Left cardiac atrium (tissue), 4 donors: ENCODE measurements around the gene KHDRBS1. TPM values are rescaled to one million over a fixed set of nuclear protein-coding genes. Genes with fewer than 3 reads are reported as not detected.
"Not testable (repeated sequence)": the region's sequence is repeated elsewhere in the genome, so short reads cannot be mapped to it uniquely, and the experiment has no call there.

Experiments
- ATAC-seq, 2 donors: fragments of 200-7000 bp; cut with Tn5 transposase; one replicate each; pipeline ENCODE4 v1.9.1; 2020; ENCODE audit warnings: mild to moderate bottlenecking in 2 of 2, moderate library complexity in 2 of 2
- DNase-seq: peaks from one replicate; pipeline ENCODE4 v3.0.0-alpha.2; 2020
- intact Hi-C, 2 donors: fragments of 100-400 bp; cut with DNase I; formaldehyde crosslinking; loops; one replicate each; pipeline versions ENCODE4 v1.14.1 to v1.15.1; 2022 to 2023
- total RNA-seq, 2 donors: library from RNA; stranded (reverse); fragmentation: NEBNext Ultra II Directional; extraction: Animal tissue kit (Norgen Biotek cat#: 25700); gene quantifications; one replicate each; pipeline ENCODE4 v1.2.1, GENCODE V29; 2021
- donor health status: DM: no; HTN: yes; CAD: no.
- donor health status: DM: no; HTN: yes; CAD: no; lungs with severe emphysema.
- donor health status: DM: yes; HTN: yes; CAD: no.
- donor health status: Dilated cardiomyopathy.

KHDRBS1 gene
- total RNA-seq, 2 donors from 2014 or later: 57.2 to 76.6 TPM

- ATAC-seq: no peak
- intact Hi-C loops: no loop called here
- no peak for DNase-seq
Observed at GRCh38 chr1:32052887-32053286, 39.2 kb downstream of the KHDRBS1 start.

- DNase-seq: no peak
- ATAC-seq: no peak
- intact Hi-C loops: no loop called here
Observed at GRCh38 chr1:32055416-32055815, 41.7 kb downstream of the KHDRBS1 start.

- ATAC-seq: no peak
- no peak for DNase-seq
- intact Hi-C loops: no loop called here
Observed at GRCh38 chr1:32056598-32056997, 42.9 kb downstream of the KHDRBS1 start.

- no peak for DNase-seq
- intact Hi-C loops: loop anchor here in 1 of 2 donors (10.0 kb wide), 1 partner anchor 86 kb away; no protein-coding TSS in a partner anchor
- no peak for ATAC-seq
Observed at GRCh38 chr1:32060914-32061313, 47.2 kb downstream of the KHDRBS1 start.

GRCh38 chr1:32062867-32063230, 49.2 kb downstream of the KHDRBS1 start:
- DNase-seq (no peak), ATAC-seq (no peak)
- intact Hi-C loops: loop anchor here in 1 of 2 donors (10.0 kb wide), 1 partner anchor 88 kb away; no protein-coding TSS in a partner anchor

GRCh38 chr1:32063261-32063681, 49.6 kb downstream of the KHDRBS1 start:
- intact Hi-C loops: loop anchor here in 1 of 2 donors (10.0 kb wide), 1 partner anchor 88 kb away; no protein-coding TSS in a partner anchor
- DNase-seq (no peak), ATAC-seq (peak; percentile 44 to 48)

- not testable (repeated sequence) for DNase-seq, ATAC-seq
- intact Hi-C loops: loop anchor here in 1 of 2 donors (10.0 kb wide), 1 partner anchor 91 kb away; no protein-coding TSS in a partner anchor
Observed at GRCh38 chr1:32065613-32066488, 52.2 kb downstream of the KHDRBS1 start.

GRCh38 chr1:32066489-32066873, 52.8 kb downstream of the KHDRBS1 start:
- intact Hi-C loops: loop anchor here in 1 of 2 donors (10.0 kb wide), 1 partner anchor 92 kb away; no protein-coding TSS in a partner anchor
- ATAC-seq: peak; percentile 65 to 72
- DNase-seq: peak; percentile 83

- intact Hi-C loops: loop anchor here in 1 of 2 donors (10.0 kb wide), 1 partner anchor 94 kb away; no protein-coding TSS in a partner anchor
- no peak for ATAC-seq
Observed at GRCh38 chr1:32068957-32069588, 55.4 kb downstream of the KHDRBS1 start.

GRCh38 chr1:32071758-32072621, 58.3 kb downstream of the KHDRBS1 start:
- intact Hi-C loops: no loop called here

More at GRCh38 chr1:32068957-32069588, 55.4 kb downstream of the KHDRBS1 start:
- DNase-seq: no peak

GRCh38 chr1:32072622-32073298, 59.1 kb downstream of the KHDRBS1 start, which contains the start of gene TMEM39B:
Gene TMEM39B (plus strand): TSS chr1:32072939. CDS start chr1:32073048, 109 bp downstream.
- intact Hi-C loops: no loop called here
- ATAC-seq: peak; percentile 96
- DNase-seq: peak; percentile 97

More at GRCh38 chr1:32071758-32072621, 58.3 kb downstream of the KHDRBS1 start:
- no peak for DNase-seq
- ATAC-seq: no peak

GRCh38 chr1:32073299-32074229, 59.9 kb downstream of the KHDRBS1 start:
- ATAC-seq: peak; percentile 47 to 53
- DNase-seq: no peak
- intact Hi-C loops: no loop called here

GRCh38 chr1:32074841-32075240, 61.2 kb downstream of the KHDRBS1 start:
- DNase-seq (no peak), ATAC-seq (no peak)
- intact Hi-C loops: no loop called here

- intact Hi-C loops: no loop called here
- DNase-seq: no peak
- ATAC-seq: no peak
Observed at GRCh38 chr1:32077451-32077850, 63.8 kb downstream of the KHDRBS1 start.

GRCh38 chr1:32082022-32082421, 68.4 kb downstream of the KHDRBS1 start:
- intact Hi-C loops: no loop called here
- no peak for ATAC-seq

GRCh38 chr1:32086381-32086780, 72.7 kb downstream of the KHDRBS1 start:
- DNase-seq, ATAC-seq, intact Hi-C loops: not testable (repeated sequence)

More at GRCh38 chr1:32082022-32082421, 68.4 kb downstream of the KHDRBS1 start:
- DNase-seq: no peak

GRCh38 chr1:32091176-32091575, 77.5 kb downstream of the KHDRBS1 start:
- ATAC-seq (no peak), DNase-seq (no peak)
- intact Hi-C loops: no loop called here
